Measurements from ENCODE around the gene ZNF473.

Gene ZNF473

DNA sequence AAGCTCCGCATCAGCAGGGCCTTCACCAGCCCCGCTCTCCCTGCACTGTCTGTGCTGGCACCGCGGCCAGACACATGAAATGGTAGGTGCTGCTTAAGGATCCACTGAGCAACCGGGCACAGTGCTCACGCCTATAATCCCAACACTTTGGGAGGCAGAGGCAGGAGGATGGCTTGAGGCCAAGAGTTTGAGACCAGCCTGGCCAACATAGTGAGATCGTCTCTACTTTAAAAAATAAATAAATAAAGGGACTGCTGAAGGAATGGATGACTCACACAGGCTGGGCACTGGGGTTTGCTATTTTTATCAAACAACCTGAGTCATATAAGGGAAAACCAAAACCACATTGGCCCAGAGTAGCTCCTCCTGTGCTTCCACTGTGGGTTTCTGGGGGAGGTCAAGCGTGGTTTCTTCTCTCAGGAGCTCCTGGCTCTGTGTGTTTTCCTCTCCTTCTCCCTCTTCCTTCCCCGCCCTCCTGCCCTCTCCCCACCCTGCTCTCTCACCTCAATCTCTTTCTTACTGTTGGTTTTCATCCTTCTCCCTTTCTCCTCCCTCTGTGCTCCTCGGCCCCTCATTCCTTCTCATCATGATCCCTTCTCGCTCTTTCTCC lies 21.9 kb upstream of the ZNF473 start:
- no peak for DNase-seq

DNA sequence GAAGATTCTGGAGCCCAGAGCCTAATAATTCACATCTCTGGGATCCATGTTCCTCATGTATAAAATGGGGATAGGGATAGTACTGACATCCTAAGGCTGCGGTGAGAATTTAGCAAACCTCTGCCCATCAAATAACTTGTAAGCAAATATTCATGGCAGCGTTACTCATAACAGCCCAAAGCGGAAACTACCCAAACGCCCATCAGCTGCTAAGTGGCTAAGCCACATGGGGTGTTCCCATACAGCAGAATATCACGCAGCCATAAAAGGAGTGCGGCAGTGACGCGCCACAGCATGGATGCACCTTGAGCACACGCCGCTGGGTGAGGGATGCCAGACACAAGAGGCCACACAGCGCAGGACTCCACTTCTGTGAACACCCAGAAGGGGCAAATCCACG lies 20.4 kb upstream of the ZNF473 start:
- no peak for DNase-seq

DNA sequence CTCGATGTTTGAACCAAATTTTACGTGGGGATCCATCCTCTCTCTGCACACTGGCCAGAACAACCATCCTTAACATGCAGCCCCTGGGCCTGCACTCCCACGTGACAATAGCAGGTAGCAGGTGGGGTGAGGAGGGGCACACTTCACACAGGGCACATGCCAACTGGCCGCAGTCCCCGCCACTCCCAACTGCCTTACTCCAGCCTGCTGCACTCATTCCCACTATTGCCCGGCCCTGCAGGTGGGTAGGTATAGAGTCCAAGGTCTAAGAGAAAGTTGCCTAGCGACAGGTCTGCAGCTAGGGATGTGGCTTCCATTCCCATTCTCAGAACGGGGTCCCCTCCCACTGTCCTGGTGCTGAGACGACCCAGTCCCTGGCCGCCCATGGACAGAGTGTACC lies 18.6 kb upstream of the ZNF473 start:
- DNase-seq = no peak

DNA sequence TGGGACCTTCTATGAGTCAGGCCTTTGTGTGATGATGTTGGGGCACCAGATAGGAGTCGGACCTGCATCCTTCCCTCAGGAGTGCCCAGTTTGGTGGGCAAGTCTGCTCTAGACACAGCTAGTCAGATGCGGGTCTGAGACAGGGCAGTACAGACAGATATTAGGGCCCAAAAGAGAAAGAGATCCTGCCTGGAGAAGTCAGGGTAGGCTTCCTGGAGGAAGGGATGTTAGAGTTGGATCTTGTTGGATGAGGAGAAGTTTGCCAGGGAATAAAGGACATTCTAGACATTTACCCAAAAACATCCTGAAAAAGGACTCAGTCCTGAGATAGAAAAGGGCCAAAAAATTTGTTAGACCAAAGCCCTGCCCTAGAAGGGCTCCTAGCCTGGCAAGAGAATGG lies 17.9 kb upstream of the ZNF473 start:
- no peak for DNase-seq

- no peak for DNase-seq
Observed at GRCh38 chr19:50008532-50008931, 17.3 kb upstream of the ZNF473 start.

DNA sequence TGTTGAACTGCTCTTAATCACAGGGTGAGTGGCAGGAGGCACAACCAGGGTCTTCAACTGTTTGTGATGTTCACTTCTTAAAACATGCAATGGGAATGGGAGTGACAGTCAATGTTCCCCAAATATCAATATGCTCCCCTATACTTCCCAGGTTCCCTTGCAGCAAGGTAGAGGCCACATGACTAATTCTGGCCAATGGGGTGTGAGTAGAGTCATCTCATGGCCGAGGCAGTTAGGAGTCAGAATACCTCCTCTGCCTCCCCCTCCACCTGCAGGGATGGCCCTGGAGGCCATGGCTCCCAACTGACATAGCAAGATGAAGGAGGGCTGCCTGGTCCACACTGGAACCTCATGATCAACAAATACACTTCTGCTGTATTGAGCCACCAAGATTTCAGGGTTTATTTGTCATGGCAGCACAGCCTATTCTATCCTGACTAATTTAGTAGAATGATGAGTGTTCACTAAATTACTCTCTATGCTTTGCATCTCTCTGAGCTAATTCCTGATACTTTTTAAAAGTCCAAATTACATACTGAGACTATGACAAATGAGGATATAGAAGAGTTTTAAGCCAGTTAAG lies 9.5 kb upstream of the ZNF473 start:
- no peak for DNase-seq

DNA sequence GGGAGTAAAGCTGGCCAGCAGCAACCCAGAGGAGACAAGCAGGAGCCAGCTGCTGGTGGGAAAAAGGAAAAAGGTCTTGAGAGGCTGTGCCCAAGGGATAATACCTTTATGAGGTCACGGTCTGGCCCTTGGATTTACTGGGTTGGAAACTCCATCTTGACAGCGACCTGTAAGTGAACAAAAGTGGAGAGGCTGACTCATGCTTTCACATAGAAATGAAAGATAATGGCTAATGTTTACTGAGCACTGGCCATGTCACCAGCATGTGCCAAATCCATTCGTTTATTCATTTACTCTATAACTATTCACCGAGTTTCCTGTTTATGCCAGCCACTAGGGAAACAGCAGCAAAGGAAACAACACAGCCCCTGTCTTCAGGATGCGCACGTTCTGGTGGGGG lies 5.3 kb upstream of the ZNF473 start:
- no peak for DNase-seq

DNA sequence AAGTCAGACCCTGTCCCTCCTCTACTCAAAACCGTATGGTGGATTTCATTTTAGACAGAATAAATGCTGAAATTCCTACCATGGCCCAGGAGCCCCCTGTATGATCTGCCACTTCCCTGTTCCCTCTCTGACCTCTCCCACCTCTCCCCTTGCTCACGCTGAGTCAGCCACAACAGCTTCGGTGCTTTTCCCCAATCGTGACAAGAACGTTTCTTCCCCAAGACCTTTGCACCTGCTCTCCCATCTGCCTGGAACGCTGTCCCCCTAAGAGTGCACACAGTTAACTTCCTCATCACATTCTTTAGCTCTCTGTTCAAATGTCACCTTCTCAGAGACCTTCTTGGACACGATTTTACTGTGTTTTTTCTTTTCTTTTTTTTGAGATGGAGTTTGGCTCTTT lies 3.0 kb upstream of the ZNF473 start:
- no peak for DNase-seq

DNA sequence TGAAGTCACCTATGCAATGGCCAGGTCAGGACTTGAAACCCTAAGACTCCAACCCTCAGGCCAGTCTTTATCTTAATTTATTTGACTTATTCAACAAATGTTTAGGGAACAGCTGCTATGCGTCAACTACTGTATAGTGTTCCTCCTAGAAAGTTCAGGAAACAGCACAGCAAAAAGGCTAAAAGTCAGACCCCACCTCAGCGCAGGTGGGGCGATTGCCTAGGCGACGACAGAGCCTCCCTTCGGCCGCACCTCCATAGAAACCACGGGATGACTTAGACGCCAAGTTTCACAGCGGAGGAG lies 1.1 kb upstream of the ZNF473 start:
- no peak for DNase-seq

DNA sequence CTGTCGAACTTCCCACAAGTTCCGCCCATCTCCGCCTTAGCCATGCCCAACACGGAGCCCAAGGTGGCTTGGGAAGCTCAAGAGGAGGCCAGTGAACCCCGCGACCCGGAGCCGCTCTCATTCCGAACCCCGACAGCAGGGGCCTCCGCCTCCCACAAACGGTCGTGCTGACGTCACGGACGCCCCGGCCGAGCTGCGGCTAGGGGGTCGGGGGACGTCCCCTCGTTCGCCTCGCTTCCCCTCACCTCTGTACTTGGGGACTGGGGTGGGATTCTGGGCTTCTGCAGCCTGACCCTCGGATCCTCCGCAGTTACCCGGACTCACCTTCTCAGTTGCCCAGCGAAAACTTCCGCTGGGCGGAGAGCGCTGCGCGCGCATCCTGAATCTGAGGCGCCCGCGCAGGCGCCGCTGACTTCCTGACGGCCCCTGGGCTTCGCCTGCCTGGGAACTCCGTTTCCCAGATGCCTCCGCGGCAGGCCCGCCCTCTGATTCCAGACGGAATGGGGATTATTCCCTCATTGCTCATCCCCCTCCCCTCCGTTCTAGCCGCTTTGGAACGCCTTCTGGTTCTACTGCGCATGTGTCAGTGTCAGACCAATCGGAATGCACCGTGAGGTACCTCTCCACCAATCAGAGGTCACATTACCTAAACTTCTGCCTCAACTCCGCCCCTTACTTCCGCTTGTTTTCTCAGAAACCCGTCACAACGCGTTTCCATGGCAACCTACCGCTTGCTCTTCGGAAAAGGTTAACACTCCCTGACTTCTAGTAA lies 597 bp upstream of the ZNF473 start, which contains the start of gene VRK3:
Gene VRK3, minus strand, starts transcription at position 351 of the 772 bp plus-strand sequence. CDS start 9,210 bp downstream, outside the sequence.
- DNase-seq = peak; percentile 98

DNA sequence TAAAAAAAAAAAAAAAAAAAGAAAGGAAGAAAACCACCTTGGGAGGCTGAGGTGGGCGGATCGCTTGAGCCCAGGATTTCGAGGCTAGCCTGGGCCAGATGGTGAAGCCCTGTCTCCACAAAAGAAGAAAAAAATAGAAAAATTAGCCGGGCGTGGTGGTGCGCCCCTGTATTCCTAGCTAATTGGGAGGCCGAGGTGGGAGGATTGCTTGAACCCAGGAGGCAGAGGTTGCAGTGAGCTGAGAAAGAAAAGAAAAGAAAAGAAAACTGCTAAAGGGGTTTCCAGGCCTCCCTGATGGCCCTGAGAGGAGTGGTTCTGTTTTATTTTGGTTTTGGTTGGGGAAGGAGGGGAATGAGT lies 723 bp downstream of the ZNF473 start:
- no peak for DNase-seq

GRCh38 chr19:50030225-50030624 lies 4.4 kb downstream of the ZNF473 start:
- no peak for DNase-seq

GRCh38 chr19:50030937-50031336 lies 5.1 kb downstream of the ZNF473 start:
- no peak for DNase-seq

GRCh38 chr19:50036908-50037307 lies 11.1 kb downstream of the ZNF473 start:
- no peak for DNase-seq

DNA sequence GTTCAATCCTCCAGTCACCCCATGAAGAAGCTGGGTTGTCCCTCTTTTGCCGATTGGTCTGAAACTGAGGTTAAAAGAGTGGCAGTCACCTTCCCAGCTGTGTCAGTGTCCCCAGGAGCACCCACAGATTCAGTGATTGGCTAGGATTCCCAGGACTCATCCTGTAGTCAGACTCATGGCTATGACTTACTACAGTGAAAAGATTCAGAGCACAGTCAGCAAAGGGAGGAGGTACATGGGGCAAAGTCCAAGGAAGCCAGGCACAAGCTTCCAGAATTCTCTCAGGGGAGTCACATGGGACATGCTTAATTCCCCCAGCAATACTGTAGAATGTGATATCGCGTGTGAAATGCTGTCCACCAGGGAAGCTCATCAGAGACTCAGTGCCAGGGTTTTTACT lies 14.2 kb downstream of the ZNF473 start:
- DNase-seq = no peak

DNA sequence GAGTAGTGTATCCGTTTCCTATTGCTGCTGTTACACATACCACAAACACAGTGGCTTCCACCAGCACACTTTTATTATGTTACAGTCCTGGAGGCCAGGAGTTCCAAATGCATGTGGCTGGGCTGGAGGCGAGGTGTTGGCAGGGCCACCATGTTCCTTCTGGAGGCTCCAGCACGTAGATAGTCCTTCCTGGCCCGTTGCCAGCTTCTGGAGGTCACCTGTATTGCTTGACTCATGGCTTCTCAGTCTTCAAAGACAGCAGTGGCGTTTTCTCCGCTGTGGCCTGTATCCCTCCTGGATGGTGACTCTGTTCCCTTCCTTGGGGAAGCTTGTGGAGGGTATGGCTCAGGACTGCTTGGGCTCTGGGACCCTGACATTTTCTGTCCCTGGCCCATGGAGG lies 15.2 kb downstream of the ZNF473 start:
- DNase-seq = no peak

GRCh38 chr19:50042363-50043024 lies 16.7 kb downstream of the ZNF473 start:
- no peak for DNase-seq

GRCh38 chr19:50043967-50044366 lies 18.2 kb downstream of the ZNF473 start:
- DNase-seq = no peak

GRCh38 chr19:50044922-50045321 lies 19.1 kb downstream of the ZNF473 start:
- DNase-seq = no peak

DNA sequence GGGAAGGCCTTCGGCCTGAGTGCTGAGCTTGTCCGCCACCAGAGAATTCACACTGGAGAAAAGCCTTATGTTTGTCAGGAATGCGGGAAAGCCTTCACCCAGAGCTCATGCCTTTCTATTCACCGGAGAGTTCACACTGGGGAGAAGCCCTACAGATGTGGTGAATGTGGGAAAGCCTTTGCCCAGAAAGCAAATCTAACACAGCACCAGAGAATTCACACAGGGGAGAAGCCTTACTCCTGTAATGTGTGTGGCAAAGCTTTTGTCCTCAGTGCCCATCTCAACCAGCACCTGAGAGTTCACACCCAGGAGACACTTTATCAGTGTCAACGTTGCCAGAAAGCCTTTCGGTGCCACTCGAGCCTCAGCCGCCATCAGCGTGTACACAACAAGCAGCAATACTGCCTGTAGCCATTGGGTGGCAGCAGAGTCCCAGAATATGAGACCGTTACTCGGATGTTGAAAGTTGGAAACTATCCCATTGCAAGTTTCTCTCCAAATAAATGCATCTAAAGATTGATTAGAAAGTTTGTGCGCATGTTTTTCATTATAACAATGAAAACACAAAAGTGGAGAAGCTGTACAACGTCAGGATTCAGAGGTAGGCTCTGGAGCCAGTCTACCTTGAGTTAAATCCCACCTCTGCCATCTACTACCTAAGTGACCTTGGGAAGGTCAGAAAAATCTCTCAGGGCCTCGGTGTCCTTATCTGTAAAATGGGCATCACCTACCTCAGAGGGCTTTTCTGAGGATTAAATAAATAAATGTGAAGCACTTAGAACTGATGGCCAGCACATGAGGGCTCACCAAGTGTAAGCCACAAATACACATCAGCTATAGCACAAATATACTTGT lies 21.1 kb downstream of the ZNF473 start:
- peak; percentile 0 for DNase-seq

DNA sequence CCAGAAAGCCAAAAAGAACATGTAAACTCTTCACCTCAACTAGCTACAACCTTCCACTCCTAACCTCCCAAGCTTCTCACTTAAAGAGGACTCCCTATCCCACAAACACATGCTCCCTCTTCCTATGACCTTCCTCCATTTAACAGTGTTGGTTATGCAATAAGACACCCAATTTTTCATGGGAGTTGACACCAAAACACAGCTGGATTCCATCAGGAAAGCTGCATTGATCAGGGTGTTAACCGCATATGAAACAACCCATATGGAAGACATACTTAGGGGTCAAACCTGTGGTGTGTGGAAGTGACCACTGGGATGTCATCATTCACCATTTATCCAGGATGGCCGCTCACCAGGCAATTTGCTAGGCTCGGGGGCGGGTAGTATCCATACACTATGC lies 21.9 kb downstream of the ZNF473 start:
- no peak for DNase-seq

- peak; percentile 77 for DNase-seq
Observed at GRCh38 chr19:50050406-50051227, 24.8 kb downstream of the ZNF473 start.

Data from NCI-H345 (cell line).